ENCODE results near the gene AQP12B.

- TF ChIP-seq ERF (CRISPR knock-in tag; IDR thresholded peaks at IDR 0.05), result no peak
- TF ChIP-seq, protein P1, sequence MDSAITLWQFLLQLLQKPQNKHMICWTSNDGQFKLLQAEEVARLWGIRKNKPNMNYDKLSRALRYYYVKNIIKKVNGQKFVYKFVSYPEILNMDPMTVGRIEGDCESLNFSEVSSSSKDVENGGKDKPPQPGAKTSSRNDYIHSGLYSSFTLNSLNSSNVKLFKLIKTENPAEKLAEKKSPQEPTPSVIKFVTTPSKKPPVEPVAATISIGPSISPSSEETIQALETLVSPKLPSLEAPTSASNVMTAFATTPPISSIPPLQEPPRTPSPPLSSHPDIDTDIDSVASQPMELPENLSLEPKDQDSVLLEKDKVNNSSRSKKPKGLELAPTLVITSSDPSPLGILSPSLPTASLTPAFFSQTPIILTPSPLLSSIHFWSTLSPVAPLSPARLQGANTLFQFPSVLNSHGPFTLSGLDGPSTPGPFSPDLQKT (CRISPR knock-in tag; IDR thresholded peaks at IDR 0.05; ENCODE audit: borderline replicate concordance), result no peak
- TF ChIP-seq REXO4 (CRISPR knock-in tag; IDR thresholded peaks at IDR 0.05; ENCODE audit: borderline replicate concordance), result no peak
- TF ChIP-seq PHF5A (CRISPR knock-in tag; IDR thresholded peaks at IDR 0.05; ENCODE audit: low read depth, unreplicated experiment), result no peak
- TF ChIP-seq ZFAT (CRISPR knock-in tag; conservative IDR thresholded peaks at IDR 0.05), result no peak
- TF ChIP-seq FOXO4 (CRISPR knock-in tag; conservative IDR thresholded peaks at IDR 0.05), result no peak
- no peak for TF ChIP-seq HDAC2 (CRISPR knock-in tag; IDR thresholded peaks at IDR 0.05)
- no peak for TF ChIP-seq ATF3 (CRISPR knock-in tag; IDR thresholded peaks at IDR 0.05)
- no peak for TF ChIP-seq PRDM4 (CRISPR knock-in tag; IDR thresholded peaks at IDR 0.05; ENCODE audit: borderline replicate concordance)
- TF ChIP-seq POLR2A (IDR thresholded peaks at IDR 0.05; ENCODE audit: insufficient read depth in 1 of 2, low read depth in 2 of 2, low read length in 2 of 2), result no peak
- no peak for TF ChIP-seq FOXK1 (CRISPR knock-in tag; IDR thresholded peaks at IDR 0.05; ENCODE audit: borderline replicate concordance, low read depth)
- TF ChIP-seq, protein P2, sequence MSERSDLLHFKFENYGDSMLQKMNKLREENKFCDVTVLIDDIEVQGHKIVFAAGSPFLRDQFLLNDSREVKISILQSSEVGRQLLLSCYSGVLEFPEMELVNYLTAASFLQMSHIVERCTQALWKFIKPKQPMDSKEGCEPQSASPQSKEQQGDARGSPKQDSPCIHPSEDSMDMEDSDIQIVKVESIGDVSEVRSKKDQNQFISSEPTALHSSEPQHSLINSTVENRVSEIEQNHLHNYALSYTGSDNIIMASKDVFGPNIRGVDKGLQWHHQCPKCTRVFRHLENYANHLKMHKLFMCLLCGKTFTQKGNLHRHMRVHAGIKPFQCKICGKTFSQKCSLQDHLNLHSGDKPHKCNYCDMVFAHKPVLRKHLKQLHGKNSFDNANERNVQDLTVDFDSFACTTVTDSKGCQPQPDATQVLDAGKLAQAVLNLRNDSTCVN (CRISPR knock-in tag; IDR thresholded peaks at IDR 0.05; ENCODE audit: borderline replicate concordance), result no peak
- no peak for TF ChIP-seq EP300 (IDR thresholded peaks at IDR 0.05; ENCODE audit: low read depth in 2 of 2, low read length in 2 of 2)
- TF ChIP-seq EP300 (CRISPR knock-in tag; IDR thresholded peaks at IDR 0.05; ENCODE audit: borderline replicate concordance), result no peak
These were observed 25.1 kb upstream of the AQP12B start for GRCh38 chr2:240707821-240708220.

Measured in HepG2 (cell line).